Mucosa of descending colon (tissue), 3 donors: ENCODE results near the gene TNFSF9. TPM values are rescaled to one million over a fixed set of nuclear protein-coding genes. Genes with fewer than 3 reads are reported as not detected.
A peak's percentile ranks its signal among the peaks of the same experiment; 100 is the strongest.

Experiments
- ATAC-seq: fragments of 200-7000 bp; cut with Tn5 transposase; one replicate; pipeline ENCODE4 v1.9.1; 2020; ENCODE audit warnings: mild to moderate bottlenecking, moderate library complexity
- DNase-seq, 3 donors: peaks; one replicate each; pipeline ENCODE4 v3.0.0-alpha.2; 2020
- H3K36me3 ChIP-seq: fragments of 200-600 bp; one replicate; pipeline ENCODE4 v1.8.0; 2021; ENCODE audit warnings: low read depth, mild to moderate bottlenecking
- H3K4me1 ChIP-seq: fragments of 200-600 bp; one replicate; pipeline ENCODE4 v1.8.0; 2021; ENCODE audit warnings: low read depth, mild to moderate bottlenecking
- H3K4me3 ChIP-seq: fragments of 200-600 bp; one replicate; pipeline ENCODE4 v1.8.0; 2021; ENCODE audit warnings: mild to moderate bottlenecking
- H3K9me3 ChIP-seq: fragments of 200-600 bp; one replicate; pipeline ENCODE4 v1.8.0; 2021; ENCODE audit warnings: mild to moderate bottlenecking
- CTCF ChIP-seq: fragments of 200-600 bp; IDR thresholded peaks from one replicate; pipeline ENCODE4 v1.8.0; 2022; ENCODE audit warnings: antibody characterized with exemption, mild to moderate bottlenecking
- intact Hi-C, 2 donors: fragments of 100-400 bp; cut with DNase I in 1 of 2; cut with micrococcal nuclease in 1 of 2; formaldehyde crosslinking; loops; one replicate each; pipeline versions ENCODE4 v1.11.0 to v1.11.1; 2022; cut with DNase I, micrococcal nuclease
- total RNA-seq, 3 donors: library from RNA; stranded (reverse); fragmentation: NEBNext Ultra II Directional in 2 of 3; extraction: Animal tissue kit (Norgen Biotek cat#: 25700) in 2 of 3; gene quantifications; one replicate each; pipeline versions ENCODE4 v1.2.1 to v1.2.4, GENCODE V29; 2021 to 2023
- donor health status: DM: no; HTN: no; CAD: no; lungs with moderate emphysema.
- donor health status: DM: no; HTN: no; CAD: no.
- donor health status: DM: no; HTN: yes; CAD: no.

TNFSF9 gene
- total RNA-seq, 3 donors from 2014 or later: 0.58 to 1.2 (median 1.0) TPM

GRCh38 chr19:6570764-6571163 is 39.9 kb downstream of the TNFSF9 start:
- TF ChIP-seq CTCF: no peak
- no peaks in the 10 kb centered on the region for H3K36me3 ChIP-seq
- DNase-seq (no peak), ATAC-seq (no peak)
- H3K4me3 ChIP-seq: no peak overlapping the region
- intact Hi-C loops: no loop called here
- no peaks in the 10 kb centered on the region for H3K4me1 ChIP-seq
- H3K9me3 ChIP-seq: no peaks in the 10 kb centered on the region

- Histone ChIP-seq H3K4me3 (no peak overlapping the region), H3K9me3 (no peaks in the 10 kb centered on the region), H3K4me1 (no peaks in the 10 kb centered on the region), H3K36me3 (no peaks in the 10 kb centered on the region)
- TF ChIP-seq CTCF: no peak
- DNase-seq (no peak), ATAC-seq (no peak)
- intact Hi-C loops: no loop called here
Measured at GRCh38 chr19:6571167-6571566, 40.3 kb downstream of the TNFSF9 start.

- peak in 1 of 3 donors; percentile 37 for DNase-seq
- Histone ChIP-seq H3K4me1 (peaks cover 4% of the 10 kb centered on the region), H3K36me3 (no peaks in the 10 kb centered on the region), H3K4me3 (no peak overlapping the region), H3K9me3 (no peaks in the 10 kb centered on the region)
- no peak for TF ChIP-seq CTCF
- intact Hi-C loops: no loop called here
- no peak for ATAC-seq
Measured at GRCh38 chr19:6572217-6572616, 41.4 kb downstream of the TNFSF9 start.

GRCh38 chr19:6573350-6573749 is 42.5 kb downstream of the TNFSF9 start:
- H3K36me3 ChIP-seq: no peaks in the 10 kb centered on the region
- no peak overlapping the region for H3K4me3 ChIP-seq
- no peak for TF ChIP-seq CTCF
- ATAC-seq (no peak), DNase-seq (no peak)
- peaks cover 7% of the 10 kb centered on the region for H3K4me1 ChIP-seq
- H3K9me3 ChIP-seq: no peaks in the 10 kb centered on the region
- intact Hi-C loops: no loop called here

GRCh38 chr19:6576869-6577475 is 46.1 kb downstream of the TNFSF9 start:
- H3K36me3 ChIP-seq: no peaks in the 10 kb centered on the region
- peaks cover 7% of the 10 kb centered on the region for H3K4me1 ChIP-seq
- intact Hi-C loops: no loop called here
- TF ChIP-seq CTCF: no peak
- DNase-seq: peak in 2 of 3 donors; percentile 66 to 67
- no peak overlapping the region for H3K4me3 ChIP-seq
- no peaks in the 10 kb centered on the region for H3K9me3 ChIP-seq
- ATAC-seq: peak; percentile 12
